Measurements from ENCODE around the gene APBA3. TPM values are rescaled to one million over a fixed set of nuclear protein-coding genes. Genes with fewer than 3 reads are reported as not detected.

The APBA3 gene
- total and polyA plus RNA-seq, 9 of the 15 experiments (the other 6 are each of a cell fraction or from before 2014, with no cell fraction given) = 0.10 to 29.5 (median 11.5) TPM

- H3K4me1 ChIP-seq (replicated peaks in 1 of 2; ENCODE audit: control insufficient read depth in 2 of 2, insufficient read depth in 2 of 2, low read length in 2 of 2) = peaks cover 0 to 9% of the 10 kb centered on the region in 2 experiments; a peak in 3 of 5 replicates
- no peak for FAIRE-seq
- no peak overlapping the region for H2AFZ ChIP-seq (ENCODE audit: low read depth, low read length)
- H3K27me3 ChIP-seq (ENCODE audit: control insufficient read depth in 2 of 2, insufficient read depth in 2 of 2, low read length in 2 of 2) = peaks cover 20 to 28% of the 10 kb centered on the region in 2 experiments; a peak in 4 of 5 replicates
- ChIA-PET POLR2A (no interaction called here), CTCF (ENCODE audit: low intra/inter-chr PET ratio) (no interaction called here)
- no peaks in the 10 kb centered on the region for H3K79me2 ChIP-seq (ENCODE audit: control insufficient read depth, insufficient read depth, low read length)
- BruUV-seq (replicated peaks) = no TSS peak
- no peaks in the 10 kb centered on the region for H3K36me3 ChIP-seq (ENCODE audit: control insufficient read depth, insufficient read depth, low read length)
- TF ChIP-seq CEBPZ (IDR thresholded peaks at IDR 0.05; ENCODE audit: borderline replicate concordance, low read depth, low read length) = no peak
- no peak for TF ChIP-seq KDM5B (IDR thresholded peaks at IDR 0.05; ENCODE audit: insufficient replicate concordance, low read depth, low read length)
- no peak overlapping the region for H3K27ac ChIP-seq (ENCODE audit: extremely low read depth, low read depth, low read length)
- intact Hi-C loops (cut with micrococcal nuclease) (no loop called here), in situ Hi-C loops (cut with MboI) (no loop called here)
- H3K9me1 ChIP-seq (ENCODE audit: control insufficient read depth, insufficient read depth, low read length) = no peaks in the 10 kb centered on the region
- no peak for DNase-seq (ENCODE audit: extremely low read depth in 1 of 4, low spot score in 3 of 4)
- H3K9ac ChIP-seq (ENCODE audit: insufficient read depth in 1 of 2, low read depth in 2 of 2, low read length in 2 of 2) = no peak overlapping the region
- H4K20me1 ChIP-seq (replicated peaks; ENCODE audit: control insufficient read depth, insufficient read depth, low read length) = no peaks in the 10 kb centered on the region
- no peak for ATAC-seq
- 18% methylated on average over 5 of the region's 6 CpGs for WGBS (ENCODE audit: insufficient coverage, low coverage, missing lambda C conversion rate)
- no peak overlapping the region for H3K4me3 ChIP-seq
- H3K4me2 ChIP-seq (ENCODE audit: insufficient read depth, low read length) = no peak overlapping the region
- H3K9me3 ChIP-seq (replicated peaks; ENCODE audit: control insufficient read depth, insufficient read depth, low read depth, low read length) = no peaks in the 10 kb centered on the region
Observed at GRCh38 chr19:3798137-3798536, 36.6 kb upstream of the APBA3 start.
